ENCODE data around the gene ABRACL.

DNA sequence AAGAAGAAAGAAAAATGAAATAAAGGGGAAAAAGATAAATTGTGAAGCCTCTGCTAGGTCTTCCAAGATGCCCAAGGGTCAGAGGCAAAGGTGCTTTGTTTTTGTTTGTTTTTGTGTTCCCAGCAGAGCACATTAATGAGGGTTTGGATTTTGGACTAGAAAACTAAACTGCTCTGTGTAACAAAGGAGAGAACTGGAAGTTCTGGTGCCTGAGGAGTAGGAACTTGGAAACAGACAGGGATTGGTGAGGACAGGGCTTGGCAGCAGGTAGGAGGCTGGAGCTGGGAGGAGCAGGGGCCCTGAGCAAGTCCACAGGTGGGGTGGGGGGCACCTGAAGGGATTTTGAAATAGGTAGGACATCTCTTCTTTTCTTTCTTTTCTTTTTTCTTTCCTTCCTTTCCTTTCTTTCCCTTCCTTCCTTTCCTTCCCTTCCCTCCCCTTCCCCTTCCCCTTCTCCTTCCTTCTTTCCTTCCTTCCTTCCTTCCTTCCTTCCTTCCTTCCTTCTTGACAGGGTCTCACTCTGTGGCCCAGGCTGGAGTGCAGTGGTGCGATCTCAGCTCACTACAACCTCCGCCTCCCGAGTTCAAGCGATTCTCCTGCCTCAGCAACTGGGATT, 15.3 kb upstream of the ABRACL start:
- TF ChIP-seq, protein P1, sequence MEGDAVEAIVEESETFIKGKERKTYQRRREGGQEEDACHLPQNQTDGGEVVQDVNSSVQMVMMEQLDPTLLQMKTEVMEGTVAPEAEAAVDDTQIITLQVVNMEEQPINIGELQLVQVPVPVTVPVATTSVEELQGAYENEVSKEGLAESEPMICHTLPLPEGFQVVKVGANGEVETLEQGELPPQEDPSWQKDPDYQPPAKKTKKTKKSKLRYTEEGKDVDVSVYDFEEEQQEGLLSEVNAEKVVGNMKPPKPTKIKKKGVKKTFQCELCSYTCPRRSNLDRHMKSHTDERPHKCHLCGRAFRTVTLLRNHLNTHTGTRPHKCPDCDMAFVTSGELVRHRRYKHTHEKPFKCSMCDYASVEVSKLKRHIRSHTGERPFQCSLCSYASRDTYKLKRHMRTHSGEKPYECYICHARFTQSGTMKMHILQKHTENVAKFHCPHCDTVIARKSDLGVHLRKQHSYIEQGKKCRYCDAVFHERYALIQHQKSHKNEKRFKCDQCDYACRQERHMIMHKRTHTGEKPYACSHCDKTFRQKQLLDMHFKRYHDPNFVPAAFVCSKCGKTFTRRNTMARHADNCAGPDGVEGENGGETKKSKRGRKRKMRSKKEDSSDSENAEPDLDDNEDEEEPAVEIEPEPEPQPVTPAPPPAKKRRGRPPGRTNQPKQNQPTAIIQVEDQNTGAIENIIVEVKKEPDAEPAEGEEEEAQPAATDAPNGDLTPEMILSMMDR (IDR thresholded peaks at IDR 0.05; ENCODE audit: low read depth, low read length) = no peak
- no peak for TF ChIP-seq POLR2A (IDR thresholded peaks at IDR 0.05; ENCODE audit: extremely low read depth, insufficient read length)
